Pancreas (tissue), 10 donors: ENCODE results near the gene MEIKIN. TPM values are rescaled to one million over a fixed set of nuclear protein-coding genes. Genes with fewer than 3 reads are reported as not detected.

Source experiments
- ATAC-seq, 4 donors: fragments of 200-7000 bp; cut with Tn5 transposase; one replicate each; pipeline versions ENCODE4 v1.8.0 to v1.9.1; 2020; ENCODE audit warnings: mild to moderate bottlenecking in 4 of 4, moderate library complexity in 4 of 4
- DNase-seq, 6 donors: peaks; one replicate each; pipeline ENCODE4 v3.0.0-alpha.2; 2020
- FAIRE-seq: peaks from 2 replicates; lab custom pipeline; 2012; peaks lifted over from hg19 to GRCh38; lab: Jason Lieb, UNC
- H3K27ac ChIP-seq, 4 donors: fragments of 200-600 bp; sonication (generic); 1 replicate in 3 of 4; 2 replicates in 1 of 4; pipeline versions ENCODE4 v1.5.0 to v1.8.0; 2020
- H3K27me3 ChIP-seq, 4 donors: fragments of 200-600 bp; one replicate each; pipeline ENCODE4 v1.8.0; 2021
- H3K36me3 ChIP-seq, 3 donors: fragments of 200-600 bp; sonication (generic) in 1 of 3; one replicate each; pipeline versions ENCODE4 v1.5.0 to v1.8.0; 2020 to 2021
- H3K4me1 ChIP-seq, 3 donors: fragments of 200-600 bp; one replicate each; pipeline ENCODE4 v1.8.0; 2021
- H3K4me3 ChIP-seq, 4 donors: fragments of 200-600 bp; sonication (generic) in 2 of 4; one replicate each; pipeline versions ENCODE4 v1.5.0 to v1.8.0; 2020 to 2021
- H3K9me3 ChIP-seq, 4 donors: fragments of 200-600 bp; one replicate each; pipeline ENCODE4 v1.8.0; 2021
- CTCF ChIP-seq, 4 donors: fragments of 200-600 bp; sonication (generic) in 3 of 4; IDR thresholded peaks; one replicate each; pipeline versions ENCODE4 v1.5.0 to v1.8.0; 2021; ENCODE audit warnings: antibody characterized with exemption in 4 of 4
- WGBS, 2 donors: extraction: QIAGEN DNeasy Blood & Tissue Kit; methylation state at CpG; one replicate each; pipeline ENCODE4 v1.1.7; 2013; 5-methylcytosine and 5-hydroxymethylcytosine counted together
- intact Hi-C, 3 donors: fragments of 100-400 bp; cut with DNase I; formaldehyde crosslinking; loops; one replicate each; pipeline versions ENCODE4 v1.11.1 to v1.14.2; 2022
- polyA plus RNA-seq, 2 donors: library from polyadenylated mRNA; stranded (reverse); fragments of 200-250 nt; gene quantifications; one replicate each; pipeline ENCODE4 v1.2.3, GENCODE V29; 2013
- total RNA-seq, 6 donors: library from RNA; stranded (reverse); fragmentation: NEBNext Ultra II Directional in 4 of 6; extraction: Animal tissue kit (Norgen Biotek cat#: 25700) in 4 of 6; gene quantifications; one replicate each; pipeline versions ENCODE4 v1.2.1 to v1.2.4, GENCODE V29; 2021 to 2023
- donor health status: healthy with polysubstance abuse.
- donor health status: DM: no; HTN: no; CAD: no; lungs with moderate emphysema.
- donor health status: DM: no; HTN: no; CAD: no.
- donor health status: control.
- donor health status: control.
- donor health status: Bipolar disorder and iron deficiency.
- donor health status: DM: yes; HTN: yes; CAD: no.
- donor health status: DM: no; HTN: no; CAD: no.
- donor health status: DM: no; HTN: no; CAD: no.
- donor health status: DM: yes; HTN: yes; CAD: no.

MEIKIN gene
- total and polyA plus RNA-seq, 8 donors: 1.2 TPM; not detected in 7

DNA sequence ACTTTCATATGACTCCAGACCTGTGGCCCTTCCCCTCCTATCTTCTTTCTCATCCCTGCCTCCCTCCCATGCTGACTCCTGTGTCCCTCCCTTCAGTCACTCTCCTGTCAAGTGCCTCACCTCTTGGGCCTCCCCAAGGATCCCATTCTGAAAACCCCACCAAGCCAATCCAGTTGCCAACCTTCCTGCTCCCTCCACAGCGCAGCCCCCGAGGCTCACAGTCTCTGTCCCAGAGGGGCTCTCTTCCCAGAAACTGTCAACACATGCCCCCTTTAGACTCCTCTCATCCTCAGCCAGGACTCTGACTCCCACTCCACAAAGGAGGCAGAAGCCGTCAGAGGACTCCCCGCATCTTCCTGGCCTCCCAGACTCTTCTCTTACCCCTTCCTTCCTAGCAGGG, 35.2 kb upstream of the MEIKIN start:
- no peak for TF ChIP-seq CTCF (IDR thresholded peaks at IDR 0.05)
- no peaks in the 10 kb centered on the region for H3K36me3 ChIP-seq
- FAIRE-seq: no peak
- no peak for DNase-seq
- no peaks in the 10 kb centered on the region for H3K4me1 ChIP-seq
- intact Hi-C loops: no loop called here
- H3K27me3 ChIP-seq: no peaks in the 10 kb centered on the region
- WGBS, 2 donors: 83 to 84% methylated on average over 4 of the region's 4 CpGs
- ATAC-seq: no peak
- H3K9me3 ChIP-seq: no peaks in the 10 kb centered on the region
- H3K27ac ChIP-seq: no peak overlapping the region
- no peak overlapping the region for H3K4me3 ChIP-seq

DNA sequence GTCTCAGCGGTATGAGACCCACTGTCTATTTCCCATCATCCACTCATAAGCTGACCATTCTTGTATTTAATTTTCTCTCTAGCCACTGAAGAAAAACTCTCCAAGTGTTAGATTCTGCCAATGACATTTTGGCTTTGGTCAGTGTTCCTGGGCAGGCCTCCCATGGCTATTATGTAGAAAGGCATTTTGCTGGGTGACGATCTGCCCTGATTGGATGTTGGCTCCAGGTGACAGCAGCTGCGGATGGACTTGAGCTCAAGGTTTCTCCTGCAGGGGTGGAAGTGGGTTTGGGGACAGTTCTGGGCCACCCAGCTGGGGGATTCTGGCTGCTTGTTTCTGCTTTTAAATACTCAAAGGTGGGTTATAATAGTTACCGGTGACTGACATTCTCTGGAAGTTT, 34.4 kb upstream of the MEIKIN start:
- TF ChIP-seq CTCF (IDR thresholded peaks at IDR 0.05): no peak
- intact Hi-C loops: no loop called here
- Histone ChIP-seq H3K36me3 (no peaks in the 10 kb centered on the region), H3K9me3 (no peaks in the 10 kb centered on the region), H3K4me1 (no peaks in the 10 kb centered on the region), H3K27me3 (no peaks in the 10 kb centered on the region), H3K27ac (no peak overlapping the region), H3K4me3 (no peak overlapping the region)
- FAIRE-seq: no peak
- DNase-seq: no peak
- 68 to 79% methylated on average over 4 of the region's 4 CpGs for WGBS, 2 donors
- no peak for ATAC-seq

DNA sequence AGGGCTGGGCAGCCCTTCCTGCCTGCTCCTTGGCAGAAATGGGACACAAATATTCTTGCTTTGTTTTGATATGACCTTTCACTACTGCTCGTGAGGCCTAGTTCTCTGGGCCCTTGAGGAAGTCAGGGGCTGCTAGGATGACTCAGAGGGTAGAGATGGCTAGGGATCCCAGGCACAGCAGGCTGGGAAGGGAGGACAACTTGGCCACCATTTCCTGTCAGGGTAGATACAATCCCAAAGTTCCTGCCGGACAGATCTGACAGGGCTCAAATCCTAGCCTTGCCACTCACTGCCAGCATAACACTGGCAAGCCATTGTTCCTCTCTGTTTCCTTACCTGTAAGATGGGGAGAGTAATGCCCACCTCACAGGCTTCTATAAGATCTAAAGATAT, 31.7 kb upstream of the MEIKIN start:
- no peak overlapping the region for H3K27ac ChIP-seq
- no peak overlapping the region for H3K4me3 ChIP-seq
- 77 to 84% methylated on average over 2 of the region's 2 CpGs for WGBS, 2 donors
- H3K27me3 ChIP-seq: no peaks in the 10 kb centered on the region
- H3K9me3 ChIP-seq: no peaks in the 10 kb centered on the region
- H3K4me1 ChIP-seq: no peaks in the 10 kb centered on the region
- no peaks in the 10 kb centered on the region for H3K36me3 ChIP-seq
- TF ChIP-seq CTCF (IDR thresholded peaks at IDR 0.05): no peak
- intact Hi-C loops: no loop called here
- FAIRE-seq: no peak
- ATAC-seq: no peak
- no peak for DNase-seq

GRCh38 chr5:131976414-131977211, 31.1 kb upstream of the MEIKIN start:
- DNase-seq (no peak), FAIRE-seq (no peak), ATAC-seq (no peak)
- Histone ChIP-seq H3K4me1 (no peaks in the 10 kb centered on the region), H3K36me3 (no peaks in the 10 kb centered on the region), H3K27me3 (no peaks in the 10 kb centered on the region), H3K9me3 (no peaks in the 10 kb centered on the region), H3K4me3 (no peak overlapping the region), H3K27ac (no peak overlapping the region)
- WGBS, 2 donors: 90 to 94% methylated on average over 6 of the region's 6 CpGs
- TF ChIP-seq CTCF (IDR thresholded peaks at IDR 0.05): no peak
- intact Hi-C loops: no loop called here
